ENCODE results near the gene FGG. TPM values are rescaled to one million over a fixed set of nuclear protein-coding genes. Genes with fewer than 3 reads are reported as not detected.

The FGG gene
- total RNA-seq, 1 experiment from 2014 or later = not detected

GRCh38 chr4:154573190-154573870 is 39.1 kb downstream of the FGG start:
- Mint-ChIP-seq H3K9me3 (no peaks in the 10 kb centered on the region), H3K27me3 (ENCODE audit: low read depth) (no peaks in the 10 kb centered on the region), H3K4me1 (no peaks in the 10 kb centered on the region), H3K36me3 (ENCODE audit: insufficient read depth in 1 of 3, low read depth in 3 of 3) (no peaks in the 10 kb centered on the region), H3K27ac (no peak overlapping the region), H3K4me3 (no peak overlapping the region)
- Histone ChIP-seq H3K27me3 (ENCODE audit: insufficient read depth, low read length) (no peaks in the 10 kb centered on the region), H3K4me2 (ENCODE audit: insufficient read depth, insufficient read length, low read length) (no peak overlapping the region), H4K5ac (ENCODE audit: insufficient read length, low read depth, low read length) (no peak overlapping the region), H3K27ac (ENCODE audit: insufficient read length, low read depth, low read length) (no peak overlapping the region), H3K4me1 (ENCODE audit: insufficient read depth, low read length) (no peaks in the 10 kb centered on the region), H2BK12ac (ENCODE audit: insufficient read length, low read depth, low read length) (no peak overlapping the region), H3K9ac (ENCODE audit: extremely low read depth, insufficient read length, low read length) (no peak overlapping the region), H3K18ac (ENCODE audit: insufficient read length, low read depth, low read length) (no peak overlapping the region), H3K14ac (ENCODE audit: insufficient read depth, low read length) (no peak overlapping the region), H4K20me1 (ENCODE audit: control insufficient read depth, insufficient read depth, insufficient read length) (no peaks in the 10 kb centered on the region), H3T11ph (ENCODE audit: low read length) (no peak overlapping the region), H3K23me2 (ENCODE audit: insufficient read length, low read depth, low read length, poor library complexity, severe bottlenecking) (no peaks in the 10 kb centered on the region), H2BK15ac (ENCODE audit: low read depth, low read length) (no peak overlapping the region), H3K4ac (ENCODE audit: low read depth, low read length) (no peak overlapping the region), H3K79me2 (ENCODE audit: insufficient read depth, low read length) (no peaks in the 10 kb centered on the region), H3K56ac (ENCODE audit: insufficient read length, low read depth, low read length) (no peak overlapping the region), H2BK20ac (ENCODE audit: low read depth, low read length, poor library complexity, severe bottlenecking) (no peak overlapping the region), H2BK5ac (ENCODE audit: insufficient read length, low read length) (no peak overlapping the region), H2AK5ac (ENCODE audit: insufficient read length, low read length) (no peak overlapping the region), H2BK120ac (ENCODE audit: low read depth, low read length, poor library complexity, severe bottlenecking) (no peak overlapping the region), H3K9me3 (ENCODE audit: control insufficient read depth, low read depth, low read length) (no peaks in the 10 kb centered on the region), H4K91ac (ENCODE audit: insufficient read length, low read depth, low read length) (no peak overlapping the region), H3K79me1 (ENCODE audit: insufficient read depth, low read depth, low read length, poor library complexity, severe bottlenecking) (no peaks in the 10 kb centered on the region), H3K23ac (ENCODE audit: insufficient read length, low read depth, low read length) (no peak overlapping the region), H4K8ac (replicated peaks; ENCODE audit: insufficient read length, low read depth, low read length) (no peak overlapping the region), H2AFZ (ENCODE audit: low read length) (no peak overlapping the region)
- DNase-seq = no peak
- WGBS (ENCODE audit: extremely low coverage, insufficient read length, low lambda C conversion rate) = no CpG with 5 or more reads among the region's 5 CpGs
- no peak for TF ChIP-seq CTCF (conservative IDR thresholded peaks at IDR 0.05)

All from H9 (cell line).